ENCODE results near the gene WLS.

Gene WLS

GRCh38 chr1:68100571-68100970 lies 131.8 kb downstream of the WLS start:
- TF ChIP-seq EZH2 (optimal IDR thresholded peaks at IDR 0.05; ENCODE audit: low read depth, low read length) (no peak), CTCF (IDR thresholded peaks at IDR 0.05; ENCODE audit: low read length) (no peak), EZH2phosphoT487 (IDR thresholded peaks at IDR 0.05; ENCODE audit: low read length) (no peak)
- H3K36me3 ChIP-seq (replicated peaks; ENCODE audit: insufficient read depth, low read length), result no peaks in the 10 kb centered on the region
- H3K4me3 ChIP-seq (ENCODE audit: low read length), result no peak overlapping the region
- H3F3A ChIP-seq (ENCODE audit: insufficient read depth, low read length), result no peaks in the 10 kb centered on the region
- H3K4me2 ChIP-seq (ENCODE audit: low read depth, low read length), result no peak overlapping the region
- no peak for DNase-seq
- H2AFZ ChIP-seq (ENCODE audit: low read length), result no peak overlapping the region
- H3K9ac ChIP-seq (ENCODE audit: low read length), result no peak overlapping the region
- no peaks in the 10 kb centered on the region for H3K27me3 ChIP-seq (replicated peaks; ENCODE audit: insufficient read depth, low read length)
- no peak overlapping the region for H3K27ac ChIP-seq (ENCODE audit: low read length)
- no peaks in the 10 kb centered on the region for H3K9me3 ChIP-seq (replicated peaks; ENCODE audit: insufficient read depth, low read length)
- H3K9me2 ChIP-seq (replicated peaks; ENCODE audit: insufficient read depth, low read length), result no peaks in the 10 kb centered on the region
- no peaks in the 10 kb centered on the region for H3K79me2 ChIP-seq (ENCODE audit: low read length)
- H3K4me1 ChIP-seq (ENCODE audit: low read length), result no peaks in the 10 kb centered on the region
- H4K20me1 ChIP-seq (ENCODE audit: insufficient read depth, low read length), result no peaks in the 10 kb centered on the region

DNA sequence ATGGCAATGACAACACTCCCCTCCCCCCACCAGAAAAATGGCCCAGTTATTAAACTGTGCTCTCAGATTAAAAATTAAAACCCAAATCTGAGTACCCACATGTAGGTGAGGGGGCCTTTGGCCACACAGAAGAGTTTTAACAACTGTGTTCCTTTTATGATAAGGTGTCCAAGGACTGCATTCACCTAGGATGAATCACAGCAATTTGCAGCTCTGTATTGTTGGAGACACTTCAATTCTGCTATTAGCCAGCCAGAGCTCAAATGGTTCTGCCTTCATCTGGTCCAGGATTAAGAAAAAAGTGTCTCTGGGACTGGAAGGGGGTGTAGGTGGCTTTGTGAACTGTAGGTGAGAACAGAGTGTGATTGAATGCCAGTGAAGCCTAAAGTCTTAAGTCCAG lies 138.6 kb downstream of the WLS start:
- no peak overlapping the region for H3K9ac ChIP-seq (ENCODE audit: low read length)
- TF ChIP-seq EZH2 (optimal IDR thresholded peaks at IDR 0.05; ENCODE audit: low read depth, low read length) (no peak), CTCF (IDR thresholded peaks at IDR 0.05; ENCODE audit: low read length) (no peak), EZH2phosphoT487 (IDR thresholded peaks at IDR 0.05; ENCODE audit: low read length) (no peak)
- H3K4me2 ChIP-seq (ENCODE audit: low read depth, low read length), result no peak overlapping the region
- H3K9me2 ChIP-seq (replicated peaks; ENCODE audit: insufficient read depth, low read length), result no peaks in the 10 kb centered on the region
- H3F3A ChIP-seq (ENCODE audit: insufficient read depth, low read length), result no peaks in the 10 kb centered on the region
- no peak overlapping the region for H2AFZ ChIP-seq (ENCODE audit: low read length)
- no peaks in the 10 kb centered on the region for H3K36me3 ChIP-seq (replicated peaks; ENCODE audit: insufficient read depth, low read length)
- no peaks in the 10 kb centered on the region for H3K9me3 ChIP-seq (replicated peaks; ENCODE audit: insufficient read depth, low read length)
- DNase-seq, result no peak
- no peak overlapping the region for H3K27ac ChIP-seq (ENCODE audit: low read length)
- H3K4me3 ChIP-seq (ENCODE audit: low read length), result no peak overlapping the region
- H3K79me2 ChIP-seq (ENCODE audit: low read length), result no peaks in the 10 kb centered on the region
- H3K4me1 ChIP-seq (ENCODE audit: low read length), result no peaks in the 10 kb centered on the region
- no peaks in the 10 kb centered on the region for H3K27me3 ChIP-seq (replicated peaks; ENCODE audit: insufficient read depth, low read length)
- no peaks in the 10 kb centered on the region for H4K20me1 ChIP-seq (ENCODE audit: insufficient read depth, low read length)

DNA sequence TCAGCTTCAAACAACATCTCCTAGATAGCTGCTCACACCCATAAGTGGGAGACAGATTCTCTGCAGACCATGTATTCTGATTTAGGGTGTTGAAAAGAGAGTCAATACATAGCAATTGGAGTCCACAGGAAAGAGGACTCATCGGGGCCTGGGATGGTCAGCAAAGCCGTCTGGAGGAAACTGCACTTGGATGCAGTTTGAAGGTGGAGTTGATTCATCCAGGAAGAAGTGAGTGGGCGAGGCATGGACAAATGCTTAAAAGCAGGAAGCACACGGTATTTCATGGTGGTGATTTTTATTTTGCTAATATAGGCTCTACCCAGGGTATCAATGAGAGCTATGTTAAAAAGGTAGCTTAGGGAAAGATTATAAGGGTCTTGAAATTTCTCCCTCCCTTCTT lies 145.1 kb downstream of the WLS start:
- no peak overlapping the region for H3K4me2 ChIP-seq (ENCODE audit: low read depth, low read length)
- H3K79me2 ChIP-seq (ENCODE audit: low read length), result no peaks in the 10 kb centered on the region
- no peak overlapping the region for H3K27ac ChIP-seq (ENCODE audit: low read length)
- H3F3A ChIP-seq (ENCODE audit: insufficient read depth, low read length), result no peaks in the 10 kb centered on the region
- no peak overlapping the region for H3K4me3 ChIP-seq (ENCODE audit: low read length)
- no peaks in the 10 kb centered on the region for H3K4me1 ChIP-seq (ENCODE audit: low read length)
- H3K27me3 ChIP-seq (replicated peaks; ENCODE audit: insufficient read depth, low read length), result no peaks in the 10 kb centered on the region
- H3K9me3 ChIP-seq (replicated peaks; ENCODE audit: insufficient read depth, low read length), result no peaks in the 10 kb centered on the region
- H4K20me1 ChIP-seq (ENCODE audit: insufficient read depth, low read length), result no peaks in the 10 kb centered on the region
- no peaks in the 10 kb centered on the region for H3K9me2 ChIP-seq (replicated peaks; ENCODE audit: insufficient read depth, low read length)
- H3K9ac ChIP-seq (ENCODE audit: low read length), result no peak overlapping the region
- TF ChIP-seq EZH2phosphoT487 (IDR thresholded peaks at IDR 0.05; ENCODE audit: low read length) (no peak), CTCF (IDR thresholded peaks at IDR 0.05; ENCODE audit: low read length) (no peak), EZH2 (optimal IDR thresholded peaks at IDR 0.05; ENCODE audit: low read depth, low read length) (no peak)
- no peak for DNase-seq
- no peaks in the 10 kb centered on the region for H3K36me3 ChIP-seq (replicated peaks; ENCODE audit: insufficient read depth, low read length)
- no peak overlapping the region for H2AFZ ChIP-seq (ENCODE audit: low read length)
